Ectodermal cell (in vitro differentiated cells): ENCODE measurements around the gene ZNF768.

Source experiments
- H3K27ac ChIP-seq: 2 replicates; pipeline ENCODE4 v1.7.0; 2013; ENCODE audit warnings: mild to moderate bottlenecking, low read depth, low read length; ENCODE audit not compliant: insufficient read depth, poor library complexity, severe bottlenecking
- H3K27me3 ChIP-seq: 2 replicates; pipeline ENCODE4 v1.7.0; 2013; ENCODE audit warnings: mild to moderate bottlenecking, low read length; ENCODE audit not compliant: insufficient read depth, control insufficient read depth, poor library complexity, severe bottlenecking
- H3K36me3 ChIP-seq: one replicate; pipeline ENCODE4 v1.7.0; 2013; ENCODE audit warnings: low read length; ENCODE audit not compliant: control insufficient read depth, insufficient read depth
- H3K4me1 ChIP-seq: one replicate; pipeline ENCODE4 v1.7.0; 2013; ENCODE audit warnings: low read length; ENCODE audit not compliant: control insufficient read depth, insufficient read depth
- H3K4me3 ChIP-seq: 2 replicates; pipeline ENCODE4 v1.7.0; 2013; ENCODE audit warnings: low read depth, low read length, control low read depth; ENCODE audit not compliant: insufficient read depth
- H3K9me3 ChIP-seq: 2 replicates; pipeline ENCODE4 v1.7.0; 2013; ENCODE audit warnings: mild to moderate bottlenecking, low read length, moderate library complexity; ENCODE audit not compliant: control insufficient read depth
- WGBS, 2 experiments: methylation state at CpG; one replicate each; pipeline ENCODE4 v1.1.7; 2013; ENCODE audit warnings: missing lambda C conversion rate in 2 of 2; 5-methylcytosine and 5-hydroxymethylcytosine counted together

Gene ZNF768

GRCh38 chr16:30532285-30533145 is 6.1 kb upstream of the ZNF768 start:
- peaks cover 7% of the 10 kb centered on the region for H3K36me3 ChIP-seq
- H3K4me3 ChIP-seq = no peak overlapping the region
- no peaks in the 10 kb centered on the region for H3K9me3 ChIP-seq
- H3K27me3 ChIP-seq = no peaks in the 10 kb centered on the region
- H3K27ac ChIP-seq = no peak overlapping the region
- 96 to 97% methylated on average over 57 of the region's 57 CpGs for WGBS, 2 experiments
- H3K4me1 ChIP-seq = peaks cover 13% of the 10 kb centered on the region

GRCh38 chr16:30530163-30531037 is 4.0 kb upstream of the ZNF768 start:
- H3K27me3 ChIP-seq = no peaks in the 10 kb centered on the region
- no peak overlapping the region for H3K27ac ChIP-seq
- peaks cover 7% of the 10 kb centered on the region for H3K36me3 ChIP-seq
- no peak overlapping the region for H3K4me3 ChIP-seq
- 93 to 94% methylated on average over 13 of the region's 13 CpGs for WGBS, 2 experiments
- no peaks in the 10 kb centered on the region for H3K9me3 ChIP-seq
- H3K4me1 ChIP-seq = peaks cover 6% of the 10 kb centered on the region

GRCh38 chr16:30528799-30529457 is 2.6 kb upstream of the ZNF768 start:
- Histone ChIP-seq H3K27me3 (no peaks in the 10 kb centered on the region), H3K4me3 (no peak overlapping the region), H3K27ac (no peak overlapping the region), H3K9me3 (no peaks in the 10 kb centered on the region), H3K4me1 (peaks cover 6% of the 10 kb centered on the region), H3K36me3 (peaks cover 7% of the 10 kb centered on the region)
- WGBS, 2 experiments = 89 to 93% methylated on average over 4 of the region's 4 CpGs

GRCh38 chr16:30527635-30528178 is 1.3 kb upstream of the ZNF768 start:
- Histone ChIP-seq H3K4me3 (peak overlapping the region; percentile 83), H3K27ac (peak overlapping the region; percentile 60), H3K27me3 (no peaks in the 10 kb centered on the region), H3K36me3 (peaks cover 7% of the 10 kb centered on the region), H3K4me1 (peaks cover 6% of the 10 kb centered on the region), H3K9me3 (no peaks in the 10 kb centered on the region)
- 56 to 59% methylated on average over 14 of the region's 14 CpGs for WGBS, 2 experiments

- H3K36me3 ChIP-seq = peaks cover under 1% of the 10 kb centered on the region
- peak overlapping the region; percentile 83 for H3K4me3 ChIP-seq
- peaks cover 6% of the 10 kb centered on the region for H3K4me1 ChIP-seq
- 0% methylated on average over 79 of the region's 79 CpGs for WGBS, 2 experiments
- H3K27me3 ChIP-seq = no peaks in the 10 kb centered on the region
- peak overlapping the region; percentile 85 for H3K27ac ChIP-seq
- H3K9me3 ChIP-seq = no peaks in the 10 kb centered on the region
These were observed 663 bp upstream of the ZNF768 start for GRCh38 chr16:30526823-30527634.

- 70 to 71% methylated on average over 4 of the region's 4 CpGs for WGBS, 2 experiments
- Histone ChIP-seq H3K9me3 (no peaks in the 10 kb centered on the region), H3K27ac (no peak overlapping the region), H3K27me3 (no peaks in the 10 kb centered on the region), H3K4me1 (peaks cover 6% of the 10 kb centered on the region), H3K36me3 (no peaks in the 10 kb centered on the region), H3K4me3 (peak overlapping the region; percentile 83)
These were observed 576 bp downstream of the ZNF768 start for GRCh38 chr16:30525844-30526136.

GRCh38 chr16:30524575-30525568 is 1.5 kb downstream of the ZNF768 start:
- Histone ChIP-seq H3K27me3 (no peaks in the 10 kb centered on the region), H3K4me3 (no peak overlapping the region), H3K27ac (no peak overlapping the region), H3K4me1 (peaks cover 6% of the 10 kb centered on the region), H3K9me3 (no peaks in the 10 kb centered on the region), H3K36me3 (no peaks in the 10 kb centered on the region)
- WGBS, 2 experiments = 96% methylated on average over 60 of the region's 60 CpGs

- Histone ChIP-seq H3K4me3 (no peak overlapping the region), H3K36me3 (no peaks in the 10 kb centered on the region), H3K4me1 (peaks cover 6% of the 10 kb centered on the region), H3K9me3 (no peaks in the 10 kb centered on the region), H3K27me3 (no peaks in the 10 kb centered on the region), H3K27ac (no peak overlapping the region)
- WGBS, 2 experiments = 91 to 93% methylated on average over 25 to 26 of the region's 26 CpGs
These were observed 2.4 kb downstream of the ZNF768 start for GRCh38 chr16:30523768-30524574.
